Endodermal cell (in vitro differentiated cells): Measurements from ENCODE around the gene ZIK1. TPM values are rescaled to one million over a fixed set of nuclear protein-coding genes. Genes with fewer than 3 reads are reported as not detected.

Experiments used
- DNase-seq: peaks from one replicate; pipeline ENCODE4 v3.0.0-alpha.2; 2017
- H3K27ac ChIP-seq: 2 replicates; pipeline ENCODE4 v1.5.1; 2013; ENCODE audit warnings: mild to moderate bottlenecking, low read depth, low read length, moderate library complexity
- H3K27me3 ChIP-seq: 2 replicates; pipeline ENCODE4 v1.6.1; 2013; ENCODE audit warnings: mild to moderate bottlenecking, low read length, moderate library complexity; ENCODE audit not compliant: insufficient read depth, control insufficient read depth, poor library complexity, severe bottlenecking
- H3K36me3 ChIP-seq: 2 replicates; pipeline ENCODE4 v1.7.0; 2013; ENCODE audit warnings: mild to moderate bottlenecking, low read length, moderate library complexity; ENCODE audit not compliant: control insufficient read depth, insufficient read depth
- H3K4me1 ChIP-seq: one replicate; pipeline ENCODE4 v1.7.0; 2013; ENCODE audit warnings: low read length; ENCODE audit not compliant: control insufficient read depth, insufficient read depth
- H3K4me3 ChIP-seq: 2 replicates; pipeline ENCODE4 v1.5.1; 2013; ENCODE audit warnings: mild to moderate bottlenecking, low read length, moderate library complexity
- H3K9ac ChIP-seq: 2 replicates; pipeline ENCODE4 v1.6.1; 2013; ENCODE audit warnings: mild to moderate bottlenecking, low read length, moderate library complexity; ENCODE audit not compliant: poor library complexity, severe bottlenecking; ENCODE audit errors: extremely low read depth
- H3K9me3 ChIP-seq: 2 replicates; pipeline ENCODE4 v1.6.1; 2013; ENCODE audit warnings: mild to moderate bottlenecking, low read length, moderate library complexity; ENCODE audit not compliant: control insufficient read depth
- H3K27ac Mint-ChIP-seq: 2 replicates; pipeline ENCODE4 v1.8.0; 2020; ENCODE audit warnings: mixed read lengths
- H3K27me3 Mint-ChIP-seq: 2 replicates; pipeline ENCODE4 v1.8.0; 2021; ENCODE audit warnings: mild to moderate bottlenecking, mixed read lengths; ENCODE audit not compliant: insufficient read depth
- H3K36me3 Mint-ChIP-seq: 2 replicates; pipeline ENCODE4 v1.8.0; 2020; ENCODE audit warnings: low read depth, mixed read lengths
- H3K4me1 Mint-ChIP-seq: 2 replicates; pipeline ENCODE4 v1.8.0; 2020; ENCODE audit warnings: mixed read lengths
- H3K4me3 Mint-ChIP-seq: 2 replicates; pipeline ENCODE4 v1.8.0; 2020; ENCODE audit warnings: mild to moderate bottlenecking, moderate library complexity, mixed read lengths
- H3K9me3 Mint-ChIP-seq: 2 replicates; pipeline ENCODE4 v1.8.0; 2020; ENCODE audit warnings: mild to moderate bottlenecking, mixed read lengths
- WGBS, 2 experiments: methylation state at CpG; one replicate each; pipeline versions ENCODE4 v1.1.5 to v1.1.7; 2013; ENCODE audit warnings: missing lambda C conversion rate in 2 of 2, mixed read lengths in 1 of 2; ENCODE audit not compliant: insufficient coverage in 1 of 2, insufficient read length in 1 of 2; 5-methylcytosine and 5-hydroxymethylcytosine counted together
- total RNA-seq, 2 donors: library from RNA; stranded (reverse); fragmentation: NEBNext Ultra II Directional in 1 of 2; extraction: Animal tissue kit (Norgen Biotek cat#: 25700) in 1 of 2; gene quantifications; 2 replicates in 1 of 2; 3 replicates in 1 of 2; pipeline ENCODE4 v1.2.1, GENCODE V29; 2021
- TF ChIP-seq, protein P1 (sequence below): fragments of 200-600 bp; sonication (generic); conservative IDR thresholded peaks from 2 replicates; pipeline ENCODE4 v1.5.0; 2021; ENCODE audit warnings: antibody characterized with exemption, mild to moderate bottlenecking

ZIK1 gene
- total RNA-seq, 2 donors from 2014 or later = 15.8 to 25.7 TPM

DNA sequence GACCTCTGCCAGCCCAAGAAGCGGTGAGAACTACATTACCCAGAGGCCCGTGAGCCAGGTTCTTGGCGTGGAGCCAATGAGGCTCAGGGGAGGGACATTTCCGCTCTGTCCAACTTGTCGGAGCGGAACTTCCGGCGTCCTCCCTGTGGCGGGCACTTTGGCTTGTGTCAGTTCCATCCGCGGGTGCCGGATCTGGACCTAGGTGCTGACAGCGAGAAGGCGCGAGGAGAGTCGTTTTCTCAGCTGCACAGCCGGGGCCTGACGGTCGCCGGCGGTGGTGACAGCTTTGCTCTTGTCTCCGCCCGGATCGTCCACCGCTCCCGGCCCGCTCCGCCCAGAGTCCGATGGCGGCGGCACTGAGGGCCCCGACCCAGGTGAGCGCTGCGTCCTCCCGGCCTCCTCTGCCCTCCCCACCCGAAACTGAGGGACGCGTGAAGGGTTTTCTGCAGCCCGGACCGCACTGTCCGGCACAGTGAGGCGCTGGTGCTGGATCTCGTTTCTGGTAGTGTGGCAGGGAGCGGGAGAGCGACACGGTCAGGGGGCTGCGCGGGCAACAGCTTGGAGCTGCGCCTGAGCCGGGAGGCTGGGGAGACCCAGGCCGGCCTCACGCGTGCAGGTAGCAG is 15.9 kb downstream of the ZIK1 start, which contains the start of gene ZNF530:
Gene ZNF530, plus strand, starts transcription at position 125 of the 623 bp plus-strand sequence. CDS start 4,461 bp downstream, outside the sequence.
- H3K4me3 ChIP-seq = peak within 1 kb of the TSS; percentile 83
- peaks cover 38% of the 10 kb centered on the region for H3K36me3 Mint-ChIP-seq
- H3K4me1 ChIP-seq = no peaks in the 10 kb centered on the region
- peaks cover 22% of the 10 kb centered on the region for H3K27me3 Mint-ChIP-seq
- peak within 1 kb of the TSS; percentile 35 for H3K9ac ChIP-seq
- H3K4me3 Mint-ChIP-seq = peak within 1 kb of the TSS; percentile 77
- 1% methylated on average over 24 to 53 of the region's 53 CpGs for WGBS, 2 experiments
- no peaks in the 10 kb centered on the region for H3K4me1 Mint-ChIP-seq
- H3K27ac Mint-ChIP-seq = peak within 1 kb of the TSS; percentile 30
- TF ChIP-seq, protein P1, sequence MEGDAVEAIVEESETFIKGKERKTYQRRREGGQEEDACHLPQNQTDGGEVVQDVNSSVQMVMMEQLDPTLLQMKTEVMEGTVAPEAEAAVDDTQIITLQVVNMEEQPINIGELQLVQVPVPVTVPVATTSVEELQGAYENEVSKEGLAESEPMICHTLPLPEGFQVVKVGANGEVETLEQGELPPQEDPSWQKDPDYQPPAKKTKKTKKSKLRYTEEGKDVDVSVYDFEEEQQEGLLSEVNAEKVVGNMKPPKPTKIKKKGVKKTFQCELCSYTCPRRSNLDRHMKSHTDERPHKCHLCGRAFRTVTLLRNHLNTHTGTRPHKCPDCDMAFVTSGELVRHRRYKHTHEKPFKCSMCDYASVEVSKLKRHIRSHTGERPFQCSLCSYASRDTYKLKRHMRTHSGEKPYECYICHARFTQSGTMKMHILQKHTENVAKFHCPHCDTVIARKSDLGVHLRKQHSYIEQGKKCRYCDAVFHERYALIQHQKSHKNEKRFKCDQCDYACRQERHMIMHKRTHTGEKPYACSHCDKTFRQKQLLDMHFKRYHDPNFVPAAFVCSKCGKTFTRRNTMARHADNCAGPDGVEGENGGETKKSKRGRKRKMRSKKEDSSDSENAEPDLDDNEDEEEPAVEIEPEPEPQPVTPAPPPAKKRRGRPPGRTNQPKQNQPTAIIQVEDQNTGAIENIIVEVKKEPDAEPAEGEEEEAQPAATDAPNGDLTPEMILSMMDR = no peak
- DNase-seq = peak; percentile 96
- H3K36me3 ChIP-seq = peaks cover 6% of the 10 kb centered on the region
- H3K27ac ChIP-seq = no peak within 1 kb of the TSS
- peaks cover 4% of the 10 kb centered on the region for H3K27me3 ChIP-seq
- no peaks in the 10 kb centered on the region for H3K9me3 ChIP-seq
- H3K9me3 Mint-ChIP-seq = peaks cover 36% of the 10 kb centered on the region

DNA sequence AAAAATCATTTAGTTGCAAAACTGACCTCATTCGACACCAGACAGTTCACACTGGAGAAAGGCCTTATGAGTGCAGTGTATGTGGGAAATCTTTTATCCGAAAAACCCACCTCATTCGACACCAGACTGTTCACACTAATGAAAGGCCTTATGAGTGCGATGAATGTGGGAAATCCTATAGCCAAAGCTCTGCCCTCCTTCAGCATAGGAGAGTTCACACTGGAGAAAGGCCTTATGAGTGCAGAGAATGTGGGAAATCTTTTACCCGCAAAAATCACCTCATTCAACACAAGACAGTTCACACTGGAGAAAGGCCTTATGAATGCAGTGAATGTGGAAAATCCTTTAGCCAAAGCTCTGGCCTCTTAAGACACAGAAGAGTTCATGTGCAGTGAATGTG is 23.0 kb downstream of the ZIK1 start:
- Histone ChIP-seq H3K9ac (no peak overlapping the region), H3K4me3 (no peak overlapping the region), H3K27me3 (no peaks in the 10 kb centered on the region), H3K4me1 (no peaks in the 10 kb centered on the region), H3K36me3 (peaks cover 33% of the 10 kb centered on the region), H3K27ac (no peak overlapping the region), H3K9me3 (no peaks in the 10 kb centered on the region)
- no peaks in the 10 kb centered on the region for H3K4me1 Mint-ChIP-seq
- peaks cover under 1% of the 10 kb centered on the region for H3K27me3 Mint-ChIP-seq
- H3K36me3 Mint-ChIP-seq = peaks cover 66% of the 10 kb centered on the region
- TF ChIP-seq, protein P1 = no peak
- H3K27ac Mint-ChIP-seq = no peak overlapping the region
- H3K4me3 Mint-ChIP-seq = no peak overlapping the region
- H3K9me3 Mint-ChIP-seq = peaks cover 63% of the 10 kb centered on the region
- no peak for DNase-seq
- WGBS, 2 experiments = 92 to 97% methylated on average over 2 to 4 of the region's 5 CpGs

DNA sequence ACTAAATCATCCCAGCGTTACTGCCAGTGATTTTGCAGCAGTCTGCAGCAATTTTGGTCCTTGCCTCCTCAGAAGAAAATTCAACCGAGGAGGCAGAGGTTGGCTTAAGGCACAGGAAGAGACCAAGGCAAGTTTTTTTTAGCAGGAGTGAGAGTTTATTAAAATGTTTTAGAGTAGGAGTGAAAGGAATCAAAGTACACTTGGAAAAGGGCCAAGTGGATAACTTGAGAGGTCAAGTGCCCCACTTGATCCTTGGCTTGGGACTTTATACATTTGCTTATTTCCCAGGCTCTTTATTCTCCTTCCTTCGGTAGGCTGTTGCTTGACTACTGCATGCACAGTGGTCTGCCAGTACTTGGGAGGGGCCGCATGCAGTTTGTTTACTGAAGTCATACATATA is 27.2 kb downstream of the ZIK1 start:
- Histone ChIP-seq H3K4me3 (no peak overlapping the region), H3K27me3 (no peaks in the 10 kb centered on the region), H3K9ac (no peak overlapping the region), H3K36me3 (peaks cover 28% of the 10 kb centered on the region), H3K4me1 (no peaks in the 10 kb centered on the region), H3K27ac (no peak overlapping the region), H3K9me3 (peaks cover 24% of the 10 kb centered on the region)
- no peak for DNase-seq
- Mint-ChIP-seq H3K9me3 (peaks cover 59% of the 10 kb centered on the region), H3K27me3 (peaks cover 5% of the 10 kb centered on the region), H3K4me3 (no peak overlapping the region), H3K36me3 (peaks cover 45% of the 10 kb centered on the region), H3K27ac (no peak overlapping the region), H3K4me1 (no peaks in the 10 kb centered on the region)
- TF ChIP-seq, protein P1 = no peak
- 86 to 92% methylated on average over 4 of the region's 4 CpGs for WGBS, 2 experiments
